AG09309 (cell line): Measurements from ENCODE around the gene TNS1.
A peak's percentile ranks its signal among the peaks of the same experiment; 100 is the strongest.

Experiments
- DNase-seq: peaks from one replicate; pipeline ENCODE4 v3.0.0-alpha.2; 2010; ENCODE audit warnings: low read depth
- H3K4me3 ChIP-seq: 2 replicates; pipeline ENCODE4 v1.5.1; 2011; ENCODE audit warnings: mild to moderate bottlenecking, low read depth, low read length, moderate library complexity; ENCODE audit not compliant: control insufficient read depth
- TF ChIP-seq, protein P1 (sequence below): IDR thresholded peaks from 2 replicates; pipeline ENCODE4 v1.5.1; 2011; ENCODE audit warnings: mild to moderate bottlenecking, low read depth, low read length, inconsistent platforms; ENCODE audit not compliant: insufficient read depth, control insufficient read depth; ENCODE audit errors: missing control alignments

The TNS1 gene

GRCh38 chr2:217920879-217921603, 81.8 kb downstream of the TNS1 start:
- no peak overlapping the region for H3K4me3 ChIP-seq
- TF ChIP-seq, protein P1, sequence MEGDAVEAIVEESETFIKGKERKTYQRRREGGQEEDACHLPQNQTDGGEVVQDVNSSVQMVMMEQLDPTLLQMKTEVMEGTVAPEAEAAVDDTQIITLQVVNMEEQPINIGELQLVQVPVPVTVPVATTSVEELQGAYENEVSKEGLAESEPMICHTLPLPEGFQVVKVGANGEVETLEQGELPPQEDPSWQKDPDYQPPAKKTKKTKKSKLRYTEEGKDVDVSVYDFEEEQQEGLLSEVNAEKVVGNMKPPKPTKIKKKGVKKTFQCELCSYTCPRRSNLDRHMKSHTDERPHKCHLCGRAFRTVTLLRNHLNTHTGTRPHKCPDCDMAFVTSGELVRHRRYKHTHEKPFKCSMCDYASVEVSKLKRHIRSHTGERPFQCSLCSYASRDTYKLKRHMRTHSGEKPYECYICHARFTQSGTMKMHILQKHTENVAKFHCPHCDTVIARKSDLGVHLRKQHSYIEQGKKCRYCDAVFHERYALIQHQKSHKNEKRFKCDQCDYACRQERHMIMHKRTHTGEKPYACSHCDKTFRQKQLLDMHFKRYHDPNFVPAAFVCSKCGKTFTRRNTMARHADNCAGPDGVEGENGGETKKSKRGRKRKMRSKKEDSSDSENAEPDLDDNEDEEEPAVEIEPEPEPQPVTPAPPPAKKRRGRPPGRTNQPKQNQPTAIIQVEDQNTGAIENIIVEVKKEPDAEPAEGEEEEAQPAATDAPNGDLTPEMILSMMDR = no peak
- DNase-seq = no peak

DNA sequence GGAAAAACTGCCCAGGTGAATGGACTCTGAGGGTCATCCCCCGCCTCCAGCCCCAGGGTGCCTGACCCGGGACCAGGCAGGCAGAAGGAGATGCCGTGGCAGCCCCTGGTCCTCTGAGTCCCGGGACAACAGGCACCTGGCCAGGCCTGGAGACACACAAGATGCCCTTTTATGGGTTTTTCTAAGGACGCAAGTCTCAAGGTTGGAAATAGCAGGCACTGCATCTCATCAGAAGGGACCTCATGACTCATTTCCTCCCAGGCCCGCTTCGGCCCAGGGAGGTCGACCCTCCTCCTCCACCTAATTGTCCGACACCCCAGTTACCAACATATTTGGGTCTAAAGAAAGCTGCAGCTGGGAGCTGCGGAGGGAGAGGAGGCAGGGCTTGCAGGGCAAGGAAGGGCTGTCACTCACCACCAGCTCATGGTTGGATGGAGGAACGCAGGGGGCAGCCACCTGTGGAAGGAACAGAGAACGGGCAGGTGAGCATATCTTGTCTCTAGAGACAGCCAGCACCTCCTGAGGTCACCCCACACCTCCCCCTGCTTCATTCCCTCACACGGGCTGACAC, 82.9 kb downstream of the TNS1 start:
- H3K4me3 ChIP-seq = no peak overlapping the region
- no peak for DNase-seq
- TF ChIP-seq, protein P1 = no peak

DNA sequence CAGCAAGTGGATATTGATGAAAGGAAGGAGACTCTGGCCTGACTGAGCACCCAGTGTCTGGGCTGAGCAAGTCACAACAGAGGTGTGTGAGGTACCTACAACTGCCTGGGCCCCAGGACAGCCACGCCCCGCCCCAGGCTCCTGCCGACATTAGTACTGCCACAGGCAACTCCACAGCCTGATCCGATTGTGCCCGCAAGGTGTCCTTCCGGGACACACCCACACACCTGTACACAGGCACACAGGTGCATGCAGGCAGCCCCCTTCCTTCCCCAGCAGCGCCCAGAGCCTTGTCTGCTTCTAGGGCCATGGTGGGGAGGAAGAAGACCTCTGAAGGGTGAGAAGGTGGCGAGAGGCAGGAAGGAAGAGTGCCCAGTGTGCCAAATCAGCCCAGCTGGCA, 83.6 kb downstream of the TNS1 start:
- TF ChIP-seq, protein P1 = no peak
- H3K4me3 ChIP-seq = no peak overlapping the region
- DNase-seq = no peak

DNA sequence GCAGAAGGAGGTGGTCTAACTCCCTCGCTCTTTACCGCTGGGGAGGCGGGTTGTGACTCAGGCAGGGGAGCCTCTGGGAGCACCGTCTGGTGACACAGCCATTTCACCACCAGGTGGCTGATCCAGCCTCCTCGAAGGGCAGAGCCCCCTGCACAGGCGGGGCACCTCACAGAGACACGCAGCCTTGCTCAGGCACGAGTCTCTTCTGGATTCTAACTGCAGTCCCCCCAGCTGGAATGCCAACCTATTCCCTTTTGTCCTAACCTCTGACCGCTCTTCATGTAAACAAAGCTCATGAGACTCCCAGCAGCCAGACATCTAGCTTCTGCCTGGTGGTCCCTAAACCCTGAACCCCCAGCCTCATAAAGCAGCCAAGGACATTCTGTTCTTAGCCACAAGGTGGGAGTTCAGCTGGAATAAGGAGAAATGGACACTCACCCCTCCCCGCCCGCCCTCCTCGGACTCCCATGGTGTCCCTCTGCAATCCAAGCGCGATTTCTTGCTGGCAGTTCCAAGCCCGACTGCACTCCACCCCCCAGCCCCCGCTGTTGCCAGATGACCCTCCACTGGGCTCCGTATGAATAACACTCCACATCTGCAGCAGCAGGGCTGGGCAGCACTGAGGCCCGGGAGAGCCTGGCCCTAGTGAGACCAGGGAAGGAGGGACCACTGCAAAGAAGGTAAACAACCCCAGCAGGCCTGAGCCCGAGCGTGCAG, 84.3 kb downstream of the TNS1 start:
- H3K4me3 ChIP-seq = no peak overlapping the region
- no peak for DNase-seq
- TF ChIP-seq, protein P1 = peak; percentile 28

- no peak overlapping the region for H3K4me3 ChIP-seq
- DNase-seq = no peak
- TF ChIP-seq, protein P1 = no peak
These were observed 86.1 kb downstream of the TNS1 start for GRCh38 chr2:217916504-217917254.

DNA sequence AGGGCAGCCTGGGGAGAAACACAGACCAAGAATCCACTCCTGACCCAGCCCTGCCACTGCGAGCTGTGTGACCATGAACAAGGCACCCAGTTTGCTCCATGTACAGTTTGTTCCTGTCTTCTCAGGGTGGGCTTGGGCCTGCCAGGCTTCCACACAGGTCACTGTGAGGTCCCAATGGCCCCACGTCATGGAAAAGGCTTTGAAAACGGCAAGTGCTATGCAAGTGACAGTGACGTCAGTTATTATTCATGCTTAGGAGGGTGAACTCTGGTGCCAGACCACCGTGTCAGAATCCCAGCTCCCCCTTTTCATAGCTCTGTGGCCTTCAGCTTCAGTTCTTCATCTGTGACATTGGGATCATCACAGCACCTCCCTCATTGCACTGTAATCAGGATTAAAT, 87.1 kb downstream of the TNS1 start:
- DNase-seq = no peak
- TF ChIP-seq, protein P1 = no peak

More for the DNA sequence above, 87.1 kb downstream of the TNS1 start:
- no peak overlapping the region for H3K4me3 ChIP-seq
